Mammary epithelial cell (primary cell): ENCODE measurements around the gene SEMA4B.

Source experiments
- CTCF ChIP-seq, 2 donors: IDR thresholded peaks in 1 of 2; conservative IDR thresholded peaks in 1 of 2; 2 replicates each; pipeline ENCODE4 v1.5.1; 2011 to 2012; ENCODE audit warnings: inconsistent platforms in 2 of 2, low read length in 2 of 2, mild to moderate bottlenecking in 2 of 2, control low read depth in 1 of 2, low read depth in 1 of 2; ENCODE audit not compliant: insufficient read depth in 1 of 2; ENCODE audit errors: extremely low read depth in 1 of 2
- EZH2 ChIP-seq: IDR thresholded peaks from 2 replicates; pipeline ENCODE4 v1.6.1; 2012; ENCODE audit warnings: low read length, inconsistent platforms, borderline replicate concordance

GRCh38 chr15:90223441-90224165 is 22.5 kb downstream of the SEMA4B start:
- TF ChIP-seq CTCF (conservative IDR thresholded peaks at IDR 0.05 in 1 of 2, IDR thresholded peaks at IDR 0.05 in 1 of 2; ENCODE audit: extremely low read depth in 1 of 2, insufficient read depth in 1 of 2, low read depth in 1 of 2, low read length in 2 of 2) (no peak), EZH2 (no peak)
